Esophagus muscularis mucosa (tissue), 4 donors: ENCODE data around the gene AGAP3. TPM values are rescaled to one million over a fixed set of nuclear protein-coding genes. Genes with fewer than 3 reads are reported as not detected.

ENCODE experiments used
- DNase-seq: peaks from one replicate; pipeline ENCODE4 v3.0.0-alpha.2; 2017; ENCODE audit errors: extremely low spot score
- H3K27ac ChIP-seq, 4 donors: fragments of 200-600 bp; sonication (generic); replicated peaks in 1 of 4; 1 replicate in 3 of 4; 2 replicates in 1 of 4; pipeline ENCODE4 v1.5.1; 2016 to 2019; ENCODE audit warnings: mild to moderate bottlenecking in 1 of 4
- H3K27me3 ChIP-seq, 4 donors: fragments of 200-600 bp; sonication (generic); one replicate each; pipeline versions ENCODE4 v1.5.1 to v1.6.0; 2016 to 2019
- H3K36me3 ChIP-seq, 4 donors: fragments of 200-600 bp; sonication (generic); one replicate each; pipeline ENCODE4 v1.5.1; 2016 to 2019
- H3K4me1 ChIP-seq, 4 donors: fragments of 200-600 bp; sonication (generic); one replicate each; pipeline ENCODE4 v1.5.1; 2016 to 2019
- H3K4me3 ChIP-seq, 4 donors: fragments of 200-600 bp; sonication (generic); 1 replicate in 2 of 4; 2 replicates in 2 of 4; pipeline ENCODE4 v1.5.1; 2016 to 2019; ENCODE audit warnings: mild to moderate bottlenecking in 4 of 4, moderate library complexity in 1 of 4
- H3K9me3 ChIP-seq, 4 donors: fragments of 200-600 bp; sonication (generic); 1 replicate in 3 of 4; 2 replicates in 1 of 4; pipeline ENCODE4 v1.5.1; 2016 to 2019
- CTCF ChIP-seq, 3 experiments: fragments of 200-600 bp in 2 of 3; fragments of 450-650 bp in 1 of 3; sonication (generic) in 2 of 3; IDR thresholded peaks; one replicate each; pipeline ENCODE4 v1.5.1; 2017 to 2019; ENCODE audit warnings: antibody characterized with exemption in 3 of 3, mild to moderate bottlenecking in 2 of 3, moderate library complexity in 1 of 3
- EP300 ChIP-seq: sonication (generic); formaldehyde crosslinking; IDR thresholded peaks from one replicate; pipeline ENCODE4 v1.6.1; 2017; ENCODE audit warnings: antibody characterized with exemption
- POLR2A ChIP-seq: fragments of 450-650 bp; IDR thresholded peaks from one replicate; pipeline ENCODE4 v1.6.1; 2017; ENCODE audit warnings: antibody characterized with exemption, moderate library complexity, mild to moderate bottlenecking, low read depth
- POLR2AphosphoS5 ChIP-seq, 2 donors: sonication (generic); formaldehyde crosslinking; IDR thresholded peaks; one replicate each; pipeline ENCODE4 v1.6.1; 2017; ENCODE audit warnings: antibody characterized with exemption in 2 of 2
- WGBS: methylation state at CpG from one replicate; pipeline ENCODE4 v1.1.5; 2018; 5-methylcytosine and 5-hydroxymethylcytosine counted together
- intact Hi-C: fragments of 100-400 bp; cut with DNase I; formaldehyde crosslinking; loops from one replicate; pipeline ENCODE4 v1.15.1; 2023
- total RNA-seq, 4 donors: library from RNA; depleted of rRNA; stranded (reverse); fragments of >200 nt; gene quantifications; one replicate each; pipeline versions ENCODE4 v1.1.0 to v1.2.1, GENCODE V29; 2016

AGAP3 gene
- total RNA-seq, 4 donors from 2014 or later, result 33.8 to 71.2 (median 60.0) TPM

- H3K4me1 ChIP-seq, result peaks cover 0 to 3% (median 0%) of the 10 kb centered on the region in 4 donors
- intact Hi-C loops, result no loop called here
These were observed 100.5 kb downstream of the AGAP3 start, which contains the start of gene ASB10 for GRCh38 chr7:151186640-151187408. Gene ASB10, minus strand, starts transcription at chr7:151187250. Its CDS starts 120 bp downstream, at chr7:151187130.

GRCh38 chr7:151187409-151188251 is 101.4 kb downstream of the AGAP3 start:
- WGBS, result 71% methylated on average over 9 of the region's 22 CpGs
- no peaks in the 10 kb centered on the region for H3K9me3 ChIP-seq
- no peak overlapping the region for H3K27ac ChIP-seq
- TF ChIP-seq POLR2AphosphoS5 (IDR thresholded peaks at IDR 0.05) (no peak), EP300 (no peak), CTCF (IDR thresholded peaks at IDR 0.05) (no peak), POLR2A (no peak)
- intact Hi-C loops, result no loop called here
- H3K36me3 ChIP-seq, result no peaks in the 10 kb centered on the region
- H3K27me3 ChIP-seq, result peaks cover 0 to 24% (median 0%) of the 10 kb centered on the region in 4 donors
- H3K4me3 ChIP-seq, result no peak overlapping the region
- peaks cover 0 to 3% (median 0%) of the 10 kb centered on the region in 4 donors for H3K4me1 ChIP-seq
- DNase-seq, result no peak

More at GRCh38 chr7:151186640-151187408, 100.5 kb downstream of the AGAP3 start, which contains the start of gene ASB10:
- no peak within 1 kb of the TSS for H3K27ac ChIP-seq
- DNase-seq, result no peak
- 81% methylated on average over 7 of the region's 22 CpGs for WGBS
- no peaks in the 10 kb centered on the region for H3K36me3 ChIP-seq
- H3K4me3 ChIP-seq, result no peak within 1 kb of the TSS
- no peak for TF ChIP-seq POLR2A
- TF ChIP-seq EP300, result no peak
- TF ChIP-seq POLR2AphosphoS5 (IDR thresholded peaks at IDR 0.05), result no peak
- no peak for TF ChIP-seq CTCF (IDR thresholded peaks at IDR 0.05)
- H3K27me3 ChIP-seq, result peaks cover 0 to 16% (median 0%) of the 10 kb centered on the region in 4 donors
- no peaks in the 10 kb centered on the region for H3K9me3 ChIP-seq

- Histone ChIP-seq H3K27ac (no peak overlapping the region), H3K9me3 (no peaks in the 10 kb centered on the region), H3K36me3 (no peaks in the 10 kb centered on the region), H3K4me3 (no peak overlapping the region), H3K4me1 (peaks cover 0 to 3% (median 0%) of the 10 kb centered on the region in 4 donors), H3K27me3 (peaks cover 0 to 29% (median 0%) of the 10 kb centered on the region in 4 donors)
- intact Hi-C loops, result no loop called here
- no peak for DNase-seq
- WGBS, result 65% methylated on average over 4 of the region's 5 CpGs
- TF ChIP-seq CTCF (IDR thresholded peaks at IDR 0.05) (no peak), POLR2A (no peak), EP300 (no peak), POLR2AphosphoS5 (IDR thresholded peaks at IDR 0.05) (no peak)
These were observed 101.9 kb downstream of the AGAP3 start for GRCh38 chr7:151188252-151188542.

- Histone ChIP-seq H3K36me3 (no peaks in the 10 kb centered on the region), H3K27me3 (peaks cover 0 to 26% (median 0%) of the 10 kb centered on the region in 4 donors), H3K4me3 (no peak overlapping the region), H3K27ac (no peak overlapping the region), H3K4me1 (peaks cover 0 to 3% (median 0%) of the 10 kb centered on the region in 4 donors), H3K9me3 (no peaks in the 10 kb centered on the region)
- DNase-seq, result no peak
- intact Hi-C loops, result no loop called here
- TF ChIP-seq EP300 (no peak), CTCF (IDR thresholded peaks at IDR 0.05) (no peak), POLR2AphosphoS5 (IDR thresholded peaks at IDR 0.05) (no peak), POLR2A (no peak)
- WGBS, result 52% methylated on average over 4 of the region's 4 CpGs
These were observed 102.8 kb downstream of the AGAP3 start for GRCh38 chr7:151189038-151189437.
